Skin of body (tissue), 2 donors: ENCODE results near the gene RETREG1. TPM values are rescaled to one million over a fixed set of nuclear protein-coding genes. Genes with fewer than 3 reads are reported as not detected.
"Not testable (repeated sequence)": the region's sequence is repeated elsewhere in the genome, so short reads cannot be mapped to it uniquely, and the experiment has no call there.

Experiments used
- DNase-seq: peaks from one replicate; lab custom pipeline; 2025; lab: John Stamatoyannopoulos, UW
- total RNA-seq: library from RNA; depleted of rRNA; stranded (reverse); fragments of >200 nt; gene quantifications from one replicate; pipeline ENCODE4 v1.2.3, GENCODE V29; 2014

The RETREG1 gene
- total RNA-seq, 1 donor from 2014 or later, result 27.4 TPM

GRCh38 chr5:16615741-16616535, 859 bp downstream of the RETREG1 start:
- DNase-seq, result no peak

DNA sequence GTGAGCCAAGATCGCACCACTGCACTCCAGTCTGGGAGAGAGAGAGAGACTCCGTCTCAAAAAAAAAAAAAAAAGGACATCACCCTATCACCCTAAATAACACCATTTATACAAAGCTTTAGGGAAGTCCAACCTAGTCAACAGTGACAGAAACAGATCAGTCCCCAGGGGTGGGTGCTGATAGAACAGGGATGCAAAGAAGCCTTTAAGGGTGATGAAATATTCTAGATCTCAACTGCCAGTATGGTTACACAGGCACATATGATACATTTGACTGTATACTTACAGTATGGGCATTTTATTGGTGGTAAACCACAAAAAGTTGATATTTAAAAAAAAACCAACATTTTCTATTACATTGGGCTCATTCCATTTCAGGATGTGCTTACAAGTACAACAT, 4.8 kb downstream of the RETREG1 start:
- no peak for DNase-seq

DNA sequence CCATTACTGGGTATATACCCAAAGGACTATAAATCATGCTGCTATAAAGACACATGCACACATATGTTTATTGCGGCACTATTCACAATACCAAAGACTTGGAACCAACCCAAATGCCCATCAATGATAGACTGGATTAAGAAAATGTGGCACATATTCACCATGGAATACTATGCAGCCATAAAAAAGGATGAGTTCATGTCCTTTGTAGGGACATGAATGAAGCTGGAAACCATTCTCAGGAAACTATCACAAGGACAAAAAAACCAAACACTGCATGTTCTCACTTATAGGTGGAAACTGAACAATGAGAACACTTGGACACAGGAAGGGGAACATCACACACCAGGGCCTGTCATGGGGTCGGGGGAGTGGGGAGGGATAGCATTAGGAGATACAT, 5.9 kb downstream of the RETREG1 start:
- not testable (repeated sequence) for DNase-seq

GRCh38 chr5:16609412-16609811, 7.4 kb downstream of the RETREG1 start:
- DNase-seq, result no peak

DNA sequence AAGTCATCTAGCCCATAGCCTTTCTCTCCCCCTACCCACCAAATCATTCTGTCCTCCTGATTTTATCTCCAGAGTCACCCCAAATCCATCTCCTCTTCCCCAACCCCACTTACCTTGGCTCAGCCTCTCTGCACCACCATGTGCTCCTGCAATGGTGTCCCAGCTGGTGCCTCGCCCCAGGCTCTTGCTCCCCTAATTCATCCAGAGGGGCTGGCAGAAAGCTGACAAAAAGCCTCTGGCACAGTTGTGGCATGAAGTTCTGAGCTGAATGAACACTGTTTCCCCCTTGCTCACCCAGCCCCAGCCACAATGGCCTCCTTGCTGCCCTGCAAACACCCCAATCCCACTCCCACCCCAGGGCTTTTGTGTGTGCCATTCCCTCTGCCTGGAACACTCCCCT, 10.2 kb downstream of the RETREG1 start:
- DNase-seq, result no peak

- no peak for DNase-seq
These were observed 13.1 kb downstream of the RETREG1 start for GRCh38 chr5:16603701-16604100.

DNA sequence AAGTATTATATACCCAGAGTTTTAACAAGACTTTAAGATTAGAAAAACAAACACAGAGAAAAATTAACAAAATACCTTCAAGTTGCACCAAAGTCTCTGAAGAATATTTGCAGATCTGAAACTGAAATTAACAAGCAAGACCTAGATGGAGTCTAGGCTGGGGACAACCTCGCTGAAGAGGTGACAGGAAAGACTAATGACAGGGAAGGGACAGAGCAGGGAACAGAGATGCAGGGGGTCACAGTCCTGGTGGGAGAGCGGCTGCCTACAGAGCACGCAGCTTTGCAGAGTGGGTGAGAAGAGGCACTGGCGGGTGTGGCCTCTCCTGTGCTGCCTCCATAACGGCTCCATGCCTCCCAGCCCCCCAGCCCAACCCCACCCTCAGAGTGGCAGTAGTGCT, 13.5 kb downstream of the RETREG1 start:
- no peak for DNase-seq

DNA sequence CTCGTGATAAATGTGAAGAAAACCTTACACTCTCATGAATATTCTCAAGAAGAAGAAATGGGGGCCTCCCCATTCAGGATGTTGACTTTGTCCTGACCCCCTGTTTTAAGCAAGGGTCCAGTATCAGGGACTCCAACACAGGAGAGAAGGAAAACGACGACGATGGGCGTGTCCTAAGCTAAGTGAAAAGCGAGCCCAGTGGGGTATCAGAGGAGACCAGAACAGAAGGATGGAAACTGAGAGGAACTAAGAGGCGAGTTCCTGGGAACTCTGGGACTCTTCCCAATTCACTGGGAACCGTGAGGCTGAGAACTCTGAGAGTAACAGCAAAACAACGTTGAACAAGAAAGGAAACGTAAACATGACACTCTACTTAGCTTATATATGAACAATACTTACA, 14.6 kb downstream of the RETREG1 start:
- DNase-seq, result no peak

- DNase-seq, result no peak
These were observed 15.9 kb downstream of the RETREG1 start for GRCh38 chr5:16600946-16601345.

DNA sequence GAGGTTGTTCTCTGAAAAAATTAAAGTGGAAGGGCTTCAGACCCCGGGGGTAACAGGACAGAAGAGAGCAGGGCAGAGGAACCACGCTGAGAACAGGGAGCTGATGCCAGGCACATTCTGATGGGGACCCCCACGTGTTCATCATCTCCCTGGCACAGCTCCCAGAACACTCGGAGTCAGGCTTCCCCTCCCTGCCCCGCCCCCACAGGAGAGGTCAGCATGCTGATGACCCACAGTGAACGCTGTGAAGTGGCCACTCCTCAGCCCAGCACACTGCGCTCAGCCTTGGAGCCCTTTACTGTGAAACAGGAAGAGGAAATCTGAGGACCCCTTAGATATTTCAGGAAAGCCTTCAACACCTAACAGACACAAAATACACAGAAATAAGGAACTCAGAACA, 16.4 kb downstream of the RETREG1 start:
- no peak for DNase-seq

GRCh38 chr5:16597946-16598694, 18.7 kb downstream of the RETREG1 start:
- no peak for DNase-seq

- no peak for DNase-seq
These were observed 20.2 kb downstream of the RETREG1 start for GRCh38 chr5:16596581-16596940.

- no peak for DNase-seq
These were observed 20.8 kb downstream of the RETREG1 start for GRCh38 chr5:16595881-16596580.

DNA sequence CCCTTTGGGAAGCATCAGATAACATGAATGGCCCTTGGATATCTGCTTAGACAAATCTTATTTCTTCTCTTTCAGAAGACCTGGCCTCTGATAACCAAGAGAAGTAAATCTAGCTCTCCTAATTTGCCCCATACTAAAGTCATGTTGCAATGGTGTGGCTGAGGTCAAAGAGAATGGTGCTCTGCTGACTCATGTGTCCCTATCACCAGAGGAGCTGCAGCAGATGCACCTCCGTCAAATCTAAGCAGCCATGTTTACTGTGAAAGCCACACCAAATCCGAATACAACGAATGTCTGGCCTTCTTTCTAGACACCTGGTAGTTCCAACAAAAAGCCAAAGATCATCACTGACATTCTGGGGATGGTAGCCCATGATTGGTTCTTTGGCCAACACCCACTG, 23.2 kb downstream of the RETREG1 start:
- DNase-seq, result no peak

DNA sequence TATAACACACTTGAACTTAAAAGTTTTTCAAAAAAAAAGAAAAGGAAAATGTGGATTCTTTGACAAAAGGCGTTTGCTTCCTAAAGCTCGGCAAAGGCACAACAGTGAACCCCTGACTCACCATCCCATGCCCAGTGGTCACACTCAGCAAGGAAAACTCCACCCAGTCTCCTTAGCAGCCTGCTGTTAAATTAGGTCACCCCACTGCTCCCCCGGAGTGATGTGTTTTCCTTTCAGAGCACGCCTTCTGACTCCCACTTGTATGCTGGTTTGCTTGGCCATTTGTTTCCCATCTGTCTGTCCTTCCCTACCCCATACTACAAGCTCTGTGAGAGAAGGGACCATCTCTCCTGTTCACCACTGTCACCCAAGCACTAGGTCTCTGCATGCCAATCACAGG, 23.8 kb downstream of the RETREG1 start:
- DNase-seq, result no peak

DNA sequence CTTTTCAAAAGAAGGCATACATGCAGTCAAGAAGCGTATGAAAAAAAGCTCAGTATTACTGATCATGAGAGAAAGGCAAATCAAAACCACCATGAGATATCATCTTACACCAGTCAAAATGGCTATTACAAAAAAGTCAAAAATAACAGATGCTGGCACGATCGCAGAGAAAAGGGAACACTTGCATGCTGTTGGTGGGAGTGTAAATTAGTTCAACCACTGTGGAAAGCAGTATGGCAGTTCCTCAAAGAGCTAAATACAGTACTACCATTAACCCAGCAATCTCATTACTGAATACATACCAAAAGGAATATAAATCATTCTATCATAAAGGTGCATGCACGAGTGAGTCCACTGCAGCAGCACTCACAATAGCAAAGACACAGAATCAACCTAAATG, 24.5 kb downstream of the RETREG1 start:
- DNase-seq, result no peak

DNA sequence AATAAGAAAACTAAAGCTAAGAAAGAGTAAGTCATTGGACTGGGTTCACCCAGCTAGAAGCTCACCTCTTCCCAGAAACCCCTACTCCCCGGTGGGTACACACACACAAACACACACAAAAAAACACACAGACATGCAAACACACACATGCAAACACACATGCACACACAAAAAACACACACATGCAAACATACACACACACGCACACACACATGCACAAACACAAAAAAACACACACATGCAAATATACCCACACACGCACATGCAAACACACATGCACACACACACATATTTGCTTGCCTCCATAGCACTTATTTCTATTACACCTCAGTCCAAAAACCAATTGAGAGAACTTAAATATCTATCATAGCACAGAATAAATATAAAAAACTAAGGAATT, 26.1 kb downstream of the RETREG1 start:
- no peak for DNase-seq

- no peak for DNase-seq
These were observed 27.1 kb downstream of the RETREG1 start for GRCh38 chr5:16589658-16590057.

- no peak for DNase-seq
These were observed 28.2 kb downstream of the RETREG1 start for GRCh38 chr5:16588434-16589214.

DNA sequence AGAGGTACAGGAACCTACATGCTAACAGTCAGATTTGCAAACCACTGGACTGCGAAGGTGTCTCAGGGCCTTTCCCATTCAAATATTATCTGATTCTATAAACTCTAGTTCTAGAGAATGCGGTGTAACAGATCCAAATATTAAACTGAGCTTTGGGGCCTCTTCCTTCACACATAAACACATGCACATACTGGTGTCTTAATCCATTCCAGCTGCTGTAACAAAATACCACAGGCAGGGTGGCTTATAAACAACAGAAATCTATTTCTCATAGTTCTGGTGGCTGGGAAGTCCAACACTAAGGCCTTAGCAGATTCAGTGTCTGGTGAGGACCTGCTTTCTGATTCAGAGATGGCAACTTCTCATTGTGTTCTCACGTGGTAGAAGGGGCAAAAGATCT, 30.2 kb downstream of the RETREG1 start:
- no peak for DNase-seq

- no peak for DNase-seq
These were observed 31.6 kb downstream of the RETREG1 start for GRCh38 chr5:16585041-16585667.
